Activated T-cell treated with anti-CD3 and anti-CD28 coated beads, Interleukin-2, amount 50 U/mL, for 1 hour (primary cell): ENCODE measurements around the gene MDK.

Experiments
- DNase-seq: peaks from one replicate; pipeline ENCODE4 v3.0.0-alpha.2; 2020

MDK gene

GRCh38 chr11:46383974-46384701, 2.7 kb downstream of the MDK start:
- DNase-seq: no peak

DNA sequence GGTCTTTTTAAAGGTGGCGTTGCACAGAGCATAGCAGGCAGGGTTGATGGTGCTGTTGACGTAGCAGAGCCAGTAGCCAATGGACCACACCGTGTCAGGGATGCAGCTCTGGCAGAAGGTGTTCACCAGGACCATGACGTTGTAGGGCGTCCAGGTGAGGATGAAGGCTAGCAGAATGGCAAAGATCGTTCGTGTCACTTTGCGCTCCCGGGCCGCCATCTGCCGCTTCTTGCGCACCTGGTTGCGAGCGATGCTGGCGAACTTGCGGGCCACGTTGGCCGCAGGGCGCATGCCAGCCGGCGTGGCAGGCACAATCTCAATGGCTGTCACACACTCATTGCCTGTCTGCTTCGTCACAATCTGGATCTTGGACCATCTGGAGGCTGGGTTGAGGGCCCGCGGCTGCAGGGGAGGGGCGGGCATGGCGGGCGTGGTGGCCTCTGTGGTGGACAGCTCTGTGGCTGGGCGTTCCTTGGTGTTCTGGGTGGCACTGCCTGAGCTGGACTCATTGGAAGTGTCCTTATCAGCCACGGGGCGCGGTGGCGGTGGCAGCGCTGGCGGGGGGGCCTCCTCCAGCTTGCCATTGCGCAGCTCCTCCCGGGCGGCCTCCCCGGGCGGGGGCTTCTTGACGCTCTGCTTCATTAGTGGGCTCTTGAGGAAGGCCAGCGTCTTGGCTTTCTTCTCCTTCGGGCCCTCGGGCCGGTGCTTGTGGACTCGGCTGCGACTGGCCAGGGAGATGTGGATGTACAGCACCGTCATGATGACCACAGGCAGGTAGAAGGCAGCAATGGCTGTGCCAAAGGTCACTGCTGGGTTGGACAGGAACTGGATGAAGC, 3.9 kb downstream of the MDK start:
- DNase-seq: no peak

DNA sequence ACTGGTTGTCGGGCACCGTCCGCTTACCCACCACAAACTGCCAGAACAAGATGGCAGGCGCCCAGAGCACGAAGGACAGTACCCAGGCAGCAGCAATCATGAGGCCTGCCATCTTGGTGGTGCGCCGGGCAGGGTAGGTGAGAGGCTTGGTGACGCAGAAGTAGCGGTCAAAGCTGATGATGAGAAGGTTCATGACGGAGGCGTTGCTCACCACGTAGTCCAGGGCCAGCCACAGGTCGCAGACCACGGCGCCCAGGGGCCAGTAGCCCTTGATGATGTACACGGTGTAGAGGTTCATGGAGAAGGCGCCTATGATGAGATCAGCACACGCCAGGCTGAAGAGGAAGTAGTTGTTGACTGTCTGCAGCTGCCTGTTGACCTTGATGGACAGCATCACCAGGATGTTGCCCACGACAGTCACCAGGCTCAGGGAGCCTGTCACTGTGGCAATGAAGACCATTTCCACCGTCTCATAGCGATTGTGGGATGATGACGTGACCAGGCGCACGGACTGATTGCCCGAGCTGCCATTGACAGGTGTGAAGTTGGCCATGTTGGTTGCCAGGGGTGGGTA, 4.6 kb downstream of the MDK start:
- no peak for DNase-seq

GRCh38 chr11:46386674-46387073, 5.2 kb downstream of the MDK start:
- no peak for DNase-seq

- DNase-seq: no peak
Measured at GRCh38 chr11:46387456-46387855, 6.0 kb downstream of the MDK start.

DNA sequence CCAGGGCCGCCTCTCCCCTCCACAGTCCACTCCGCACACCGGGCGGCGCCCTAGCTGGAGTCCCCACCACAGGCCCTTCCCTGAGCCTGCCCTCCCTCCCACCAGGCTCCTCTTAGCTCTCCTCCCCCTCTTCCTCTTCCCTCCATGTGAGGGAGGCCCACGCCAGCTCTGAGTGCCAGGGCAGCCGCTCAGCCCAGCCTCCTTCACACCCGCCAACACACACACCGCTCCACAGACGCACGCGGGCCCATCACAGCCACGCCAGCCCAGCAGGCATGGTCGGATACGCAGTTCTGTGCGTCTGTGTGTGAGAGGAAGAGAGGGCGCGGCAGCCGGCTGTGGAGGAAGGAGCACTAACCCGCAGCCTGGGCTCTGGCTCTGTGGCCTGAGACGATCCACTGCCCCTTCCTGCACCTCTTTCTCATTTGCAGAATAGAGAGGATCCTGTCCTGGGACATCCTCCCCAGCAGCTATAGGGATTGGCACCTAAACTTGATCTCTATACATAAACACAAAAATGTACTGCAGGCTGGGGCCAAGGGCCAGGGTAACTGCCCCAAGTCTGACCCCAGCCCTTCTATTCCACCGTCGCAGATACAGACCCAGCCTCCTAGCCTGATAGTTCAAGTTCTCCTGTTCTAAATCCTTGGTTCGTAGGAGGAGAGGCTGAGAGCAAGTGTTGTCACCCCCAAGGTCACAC, 6.6 kb downstream of the MDK start:
- DNase-seq: no peak

- no peak for DNase-seq
Measured at GRCh38 chr11:46388619-46389449, 7.4 kb downstream of the MDK start.

DNA sequence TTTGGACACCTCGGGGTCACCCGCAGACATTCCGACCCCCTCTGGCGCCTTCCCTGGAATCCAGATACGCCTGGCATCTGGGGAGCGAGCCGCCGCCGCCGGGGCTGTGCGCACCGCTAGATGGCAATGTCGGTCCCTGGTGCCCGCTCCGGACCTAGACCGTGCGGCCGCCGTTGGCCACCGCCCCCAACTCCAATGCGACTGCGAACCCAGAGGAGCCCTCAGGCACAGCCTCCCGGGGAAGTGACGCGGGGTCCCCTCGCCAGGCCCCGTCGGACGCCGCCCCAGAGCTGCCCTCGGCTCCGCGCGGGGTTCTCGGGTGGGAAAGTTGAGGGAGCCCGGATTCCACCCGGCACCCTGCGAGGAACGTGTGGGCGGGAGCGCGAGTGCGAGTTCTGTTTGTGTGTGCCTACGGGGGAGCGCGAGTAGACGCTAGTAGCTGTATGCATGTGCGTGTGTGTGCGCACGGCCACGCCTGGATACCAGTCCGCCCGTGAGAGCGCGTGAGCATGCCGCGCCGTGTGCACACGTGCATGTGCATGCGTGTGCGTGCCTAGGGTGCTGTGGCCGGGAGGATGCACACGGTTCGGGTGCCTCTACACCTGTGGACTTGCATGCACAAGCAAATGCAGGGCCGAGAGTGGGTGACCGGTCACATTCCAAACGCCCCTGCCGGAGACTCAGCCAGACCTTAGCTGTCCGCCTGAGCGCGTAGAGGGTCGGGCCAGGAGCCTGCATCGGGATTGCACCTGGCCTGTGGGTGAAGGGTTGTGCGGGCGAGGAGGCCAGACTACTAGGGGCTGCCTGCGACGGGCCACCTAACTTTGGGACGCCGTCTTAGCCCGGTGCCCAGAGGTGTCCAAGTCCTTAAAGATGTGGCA, 8.2 kb downstream of the MDK start:
- peak; percentile 55 for DNase-seq

- no peak for DNase-seq
Measured at GRCh38 chr11:46390331-46391171, 9.1 kb downstream of the MDK start.

DNA sequence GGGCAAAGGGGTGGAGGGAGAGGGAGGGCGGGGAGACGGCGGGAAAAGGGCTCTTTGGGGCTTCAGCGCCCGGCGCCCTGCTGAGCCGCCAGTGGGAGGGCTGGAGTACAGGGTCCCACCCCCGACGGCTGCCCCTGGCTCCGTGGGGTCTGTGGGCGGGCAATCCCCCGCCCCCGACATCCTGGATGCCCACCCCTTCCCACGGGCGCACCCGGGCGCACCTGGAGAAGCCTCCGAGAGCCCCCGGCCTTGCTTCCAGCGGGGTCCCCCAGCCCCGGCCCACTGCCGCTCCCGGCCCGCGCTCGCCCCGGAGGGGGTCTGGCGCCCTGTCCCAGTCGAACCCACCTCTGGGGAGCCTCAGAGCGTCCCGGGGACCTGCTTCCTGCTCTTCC, 9.7 kb downstream of the MDK start:
- DNase-seq: no peak

GRCh38 chr11:46391578-46392420, 10.3 kb downstream of the MDK start, which contains the start of gene CHRM4:
Gene CHRM4, minus strand, starts transcription at chr11:46391776. Its CDS starts 5,219 bp downstream, at chr11:46386557.
- no peak for DNase-seq

DNA sequence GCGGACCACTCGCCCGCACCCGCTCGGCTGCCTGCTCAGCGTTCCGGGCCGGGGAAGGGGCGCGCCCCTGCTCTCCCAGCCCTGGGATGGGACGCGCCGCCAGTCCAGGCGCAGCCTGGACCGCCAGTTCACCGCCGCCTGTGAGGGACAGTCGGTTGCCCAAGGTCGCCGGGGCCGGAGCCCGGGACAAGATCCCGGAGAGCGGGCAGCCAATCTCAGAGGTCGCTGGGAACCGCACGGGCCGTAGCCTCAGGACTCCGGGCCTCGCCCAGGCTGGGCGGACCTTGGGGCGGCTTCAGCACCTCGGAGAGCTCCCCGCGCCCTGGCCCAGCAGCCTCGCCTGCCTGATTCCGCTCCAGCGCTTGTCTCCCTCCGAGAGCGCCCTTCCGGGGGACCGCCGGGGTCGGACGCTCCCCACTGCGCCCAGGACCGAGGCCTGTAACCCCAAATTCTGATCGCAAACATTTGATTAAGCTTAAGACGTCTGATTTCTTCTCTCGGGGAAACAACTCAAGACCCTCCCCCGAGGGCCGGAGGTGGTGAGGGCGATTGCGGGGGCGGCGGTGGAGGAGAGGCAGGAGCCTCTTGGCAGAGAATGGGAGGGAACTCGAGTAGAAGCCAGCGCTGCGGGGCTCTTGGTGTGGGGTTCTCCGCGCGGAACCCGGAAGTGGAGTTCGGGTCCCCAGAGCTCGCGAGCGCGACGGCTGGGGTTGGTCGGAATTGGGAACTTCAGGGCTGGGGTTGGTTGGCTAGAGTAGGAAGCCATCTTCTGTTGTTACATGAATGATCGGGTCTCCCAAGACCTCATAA, 11.2 kb downstream of the MDK start:
- DNase-seq: peak; percentile 82

- DNase-seq: no peak
Measured at GRCh38 chr11:46393231-46393616, 11.8 kb downstream of the MDK start.

GRCh38 chr11:46393759-46394158, 12.3 kb downstream of the MDK start:
- no peak for DNase-seq

DNA sequence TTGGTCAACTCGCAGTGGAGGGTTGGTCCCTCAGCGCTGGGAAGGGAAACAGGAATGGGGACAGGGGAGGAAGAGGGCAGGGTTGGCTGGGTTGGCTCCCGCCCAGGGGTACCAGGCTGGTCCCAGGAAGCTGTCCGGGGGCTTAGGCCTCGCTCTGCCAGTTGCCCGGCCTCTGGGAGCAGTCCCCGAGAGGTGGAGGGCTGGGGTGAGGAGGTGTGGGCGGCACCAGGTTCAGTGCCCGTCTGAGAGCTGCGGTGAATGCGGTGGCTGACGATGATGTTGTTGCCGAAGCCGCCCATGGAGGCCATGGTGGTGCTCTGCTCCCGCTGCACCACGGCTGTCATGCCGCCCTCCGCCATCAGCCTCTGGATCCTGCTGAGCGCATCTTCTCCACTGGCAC, 16.1 kb downstream of the MDK start:
- DNase-seq: no peak

- no peak for DNase-seq
Measured at GRCh38 chr11:46402957-46403902, 21.8 kb downstream of the MDK start.

DNA sequence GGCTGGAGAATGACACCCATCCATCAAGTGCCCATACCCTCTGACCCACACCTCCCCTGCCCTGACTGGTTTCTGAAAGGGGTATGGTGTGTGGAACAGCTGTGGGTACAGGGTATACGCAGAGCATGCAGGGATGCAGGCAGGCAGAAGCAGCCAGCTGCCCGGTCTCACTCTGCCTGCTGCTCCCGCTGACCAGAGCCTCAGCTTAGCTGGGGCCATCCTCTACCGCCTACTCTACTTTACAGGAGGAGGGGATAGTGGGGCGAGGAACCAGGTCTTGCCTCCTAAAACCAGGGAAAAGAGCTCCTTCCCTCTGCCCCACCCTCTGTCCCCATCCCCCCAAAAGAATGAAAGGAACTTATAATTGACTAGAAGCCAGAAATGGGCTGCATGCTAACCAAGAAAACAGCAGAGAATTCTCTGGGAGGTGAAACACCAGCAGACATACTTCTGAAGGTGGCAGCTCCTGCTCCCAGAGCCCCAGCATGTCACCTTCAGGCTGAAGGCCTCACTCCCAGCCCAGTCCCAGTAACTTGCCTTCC, 23.1 kb downstream of the MDK start:
- DNase-seq: no peak
